HEK293 (cell line): ENCODE measurements around the gene CA11.

ENCODE experiments used
- CTCF ChIA-PET: fragments of 350-600 bp; formaldehyde crosslinking; extraction: SDS; loops from one replicate; lab custom pipeline; 2021; ENCODE audit warnings: antibody characterized with exemption; lab: Yijun Ruan, JAX
- POLR2A ChIA-PET: fragments of 300-600 bp; formaldehyde crosslinking; extraction: SDS; loops from one replicate; lab custom pipeline; 2020; ENCODE audit warnings: antibody characterized with exemption, inconsistent platforms; lab: Yijun Ruan, JAX
- H3K27ac ChIP-seq: fragments of 200-500 bp; sonication (Bioruptor generic); 2 replicates; pipeline ENCODE4 v1.5.1; 2014; ENCODE audit warnings: low read depth, low read length, control low read depth, inconsistent platforms; ENCODE audit errors: extremely low read depth
- H3K36me3 ChIP-seq, 2 experiments: fragments of 200-500 bp in 1 of 2; sonication (Bioruptor generic) in 1 of 2; 1 replicate in 1 of 2; 2 replicates in 1 of 2; pipeline ENCODE4 v1.5.1; 2014 to 2017; ENCODE audit warnings: inconsistent platforms in 2 of 2, low read length in 2 of 2; ENCODE audit not compliant: control insufficient read depth in 2 of 2, insufficient read depth in 1 of 2
- H3K4me1 ChIP-seq: fragments of 200-500 bp; sonication (Bioruptor generic); 2 replicates; pipeline ENCODE4 v1.5.1; 2014; ENCODE audit warnings: mild to moderate bottlenecking, low read length, inconsistent platforms; ENCODE audit not compliant: control insufficient read depth, insufficient read depth
- H3K4me3 ChIP-seq: 2 replicates; pipeline ENCODE4 v1.5.1; 2011; ENCODE audit warnings: low read depth, mild to moderate bottlenecking, control low read depth, low read length, moderate library complexity
- H3K9me3 ChIP-seq: fragments of 200-500 bp; sonication (Bioruptor generic); 2 replicates; pipeline ENCODE4 v1.5.1; 2014; ENCODE audit warnings: low read depth, low read length, inconsistent platforms; ENCODE audit not compliant: control insufficient read depth, insufficient read depth
- ATF2 ChIP-seq: fragments of 450-650 bp; formaldehyde crosslinking; IDR thresholded peaks from 2 replicates; pipeline ENCODE4 v1.5.1; 2016; ENCODE audit warnings: missing biosample characterization, missing genetic modification characterization, low read depth
- EGR2 ChIP-seq: fragments of 450-650 bp; formaldehyde crosslinking; IDR thresholded peaks from 2 replicates; pipeline ENCODE4 v1.5.1; 2016; ENCODE audit warnings: low read depth, missing biosample characterization, missing genetic modification characterization
- IKZF3 ChIP-seq: fragments of 450-650 bp; IDR thresholded peaks from 2 replicates; pipeline ENCODE4 v1.5.0; 2018; ENCODE audit warnings: missing biosample characterization, mild to moderate bottlenecking, missing genetic modification characterization, moderate library complexity
- KLF10 ChIP-seq: fragments of 450-650 bp; IDR thresholded peaks from 2 replicates; pipeline ENCODE4 v1.5.1; 2018; ENCODE audit warnings: missing biosample characterization, mild to moderate bottlenecking, missing genetic modification characterization
- KLF7 ChIP-seq: fragments of 450-650 bp; formaldehyde crosslinking; IDR thresholded peaks from 2 replicates; pipeline ENCODE4 v1.5.1; 2016; ENCODE audit warnings: missing biosample characterization, missing genetic modification characterization, borderline replicate concordance
- PRDM10 ChIP-seq: fragments of 450-650 bp; formaldehyde crosslinking; IDR thresholded peaks from 2 replicates; pipeline ENCODE4 v1.5.1; 2016; ENCODE audit warnings: missing biosample characterization, missing genetic modification characterization
- PRDM6 ChIP-seq: fragments of 450-650 bp; formaldehyde crosslinking; IDR thresholded peaks from 2 replicates; pipeline ENCODE4 v1.5.1; 2017; ENCODE audit warnings: missing biosample characterization, missing genetic modification characterization
- SETDB1 ChIP-seq: IDR thresholded peaks from one replicate; pipeline ENCODE4 v1.6.1; 2017; ENCODE audit warnings: mild to moderate bottlenecking, low read length, moderate library complexity, mixed read lengths; ENCODE audit not compliant: insufficient read length
- SP7 ChIP-seq: fragments of 450-650 bp; formaldehyde crosslinking; IDR thresholded peaks from 2 replicates; pipeline ENCODE4 v1.5.1; 2016; ENCODE audit warnings: missing biosample characterization, missing genetic modification characterization
- YY2 ChIP-seq: fragments of 450-650 bp; formaldehyde crosslinking; IDR thresholded peaks from 2 replicates; pipeline ENCODE4 v1.5.1; 2016; ENCODE audit warnings: missing biosample characterization, missing genetic modification characterization
- ZBTB8A ChIP-seq: fragments of 450-650 bp; formaldehyde crosslinking; IDR thresholded peaks from 2 replicates; pipeline ENCODE4 v1.5.1; 2016; ENCODE audit warnings: missing biosample characterization, missing genetic modification characterization
- ZNF112 ChIP-seq: fragments of 450-650 bp; formaldehyde crosslinking; IDR thresholded peaks from 2 replicates; pipeline ENCODE4 v1.5.0; 2017; ENCODE audit warnings: missing biosample characterization, missing genetic modification characterization
- ZNF121 ChIP-seq: fragments of 450-650 bp; formaldehyde crosslinking; IDR thresholded peaks from 2 replicates; pipeline ENCODE4 v1.5.1; 2016; ENCODE audit warnings: missing biosample characterization, missing genetic modification characterization
- ZNF362 ChIP-seq: fragments of 450-650 bp; formaldehyde crosslinking; IDR thresholded peaks from 2 replicates; pipeline ENCODE4 v1.5.1; 2016; ENCODE audit warnings: missing biosample characterization, missing genetic modification characterization
- ZNF366 ChIP-seq: fragments of 450-650 bp; formaldehyde crosslinking; conservative IDR thresholded peaks from 2 replicates; pipeline ENCODE4 v1.5.1; 2016; ENCODE audit warnings: missing biosample characterization, missing genetic modification characterization
- ZNF394 ChIP-seq: fragments of 450-650 bp; formaldehyde crosslinking; IDR thresholded peaks from 2 replicates; pipeline ENCODE4 v1.5.1; 2016; ENCODE audit warnings: missing biosample characterization, missing genetic modification characterization, mild to moderate bottlenecking, moderate library complexity, borderline replicate concordance
- ZNF530 ChIP-seq: fragments of 450-650 bp; formaldehyde crosslinking; IDR thresholded peaks from 2 replicates; pipeline ENCODE4 v1.5.1; 2016; ENCODE audit warnings: low read depth, missing biosample characterization, missing genetic modification characterization
- ZNF677 ChIP-seq: fragments of 450-650 bp; IDR thresholded peaks from 2 replicates; pipeline ENCODE4 v1.5.0; 2018; ENCODE audit warnings: missing biosample characterization, mild to moderate bottlenecking, missing genetic modification characterization, moderate library complexity
- ZNF701 ChIP-seq: fragments of 450-650 bp; formaldehyde crosslinking; IDR thresholded peaks from 2 replicates; pipeline ENCODE4 v1.5.1; 2016; ENCODE audit warnings: missing biosample characterization, missing genetic modification characterization

CA11 gene

GRCh38 chr19:48660852-48661710, 15.1 kb upstream of the CA11 start (continued):
- TF ChIP-seq ZNF394 (tag by site-specific recombination) (no peak), SETDB1 (peak; percentile 60), PRDM6 (tag by site-specific recombination) (no peak), ZNF701 (no peak), KLF10 (tag by site-specific recombination) (no peak), ZNF366 (no peak), IKZF3 (tag by site-specific recombination) (peak; percentile 54), ZBTB8A (tag by site-specific recombination) (no peak), SP7 (tag by site-specific recombination) (0 out of 2 replicates have a peak, but pooled peaks have one; percentile 11), PRDM10 (peak; percentile 42), ZNF112 (tag by site-specific recombination) (no peak), KLF7 (tag by site-specific recombination) (no peak)

GRCh38 chr19:48659768-48660167, 13.8 kb upstream of the CA11 start:
- CTCF ChIA-PET: interaction anchor here (0.6 to 0.9 kb wide), 2 partner anchors 15 to 67 kb away, joined by 3 to 4 read pairs; no protein-coding TSS in a partner anchor
- no peak overlapping the region for H3K27ac ChIP-seq
- POLR2A ChIA-PET: interaction anchor here (0.6 kb wide), 1 partner anchor 107 kb away, joined by 3 read pairs; no protein-coding TSS in a partner anchor

DNA sequence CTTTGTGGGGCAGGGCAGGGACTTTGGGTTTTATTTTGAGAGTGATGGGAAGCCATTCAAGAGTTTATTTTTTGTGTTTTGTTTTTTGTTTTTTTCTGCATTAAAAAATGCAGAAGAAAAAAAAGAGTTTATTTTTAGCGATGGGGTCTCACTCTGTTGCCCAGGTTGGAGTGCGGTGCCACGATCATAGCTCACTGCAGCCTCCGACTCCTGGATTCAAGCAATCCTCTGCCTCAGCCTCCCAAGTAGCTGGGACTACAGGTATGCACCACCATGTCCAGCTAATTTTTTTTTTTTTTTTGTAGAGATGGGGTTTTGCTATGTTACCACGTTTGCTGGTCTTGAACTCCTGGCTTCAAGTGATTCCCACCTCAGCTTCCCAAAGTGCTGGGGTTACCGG, 12.5 kb upstream of the CA11 start:
- Histone ChIP-seq H3K27ac (no peak overlapping the region), H3K4me1 (peaks cover 9% of the 10 kb centered on the region), H3K4me3 (no peak overlapping the region), H3K36me3 (no peaks in the 10 kb centered on the region; a peak in 1 of 3 replicates), H3K9me3 (no peaks in the 10 kb centered on the region)
- ChIA-PET POLR2A (no interaction called here), CTCF (interaction anchor here (0.7 to 4.1 kb wide), 3 partner anchors 13 to 312 kb away, joined by 3 to 20 read pairs (median 3); partner anchors contain the start of gene CA11)
- TF ChIP-seq ZNF121: peak; percentile 58; the same call in 1 of the 2 replicates
- TF ChIP-seq ZNF362 (tag by site-specific recombination): peak; percentile 73
- no peak for TF ChIP-seq ZNF677
- TF ChIP-seq EGR2: no peak
- no peak for TF ChIP-seq YY2 (tag by site-specific recombination)
- no peak for TF ChIP-seq ZNF530 (tag by site-specific recombination)

More at GRCh38 chr19:48659768-48660167, 13.8 kb upstream of the CA11 start:
- Histone ChIP-seq H3K9me3 (no peaks in the 10 kb centered on the region), H3K4me1 (peaks cover 5% of the 10 kb centered on the region), H3K4me3 (no peak overlapping the region), H3K36me3 (no peaks in the 10 kb centered on the region)
- peak; percentile 74 for TF ChIP-seq ATF2 (tag by site-specific recombination)
- TF ChIP-seq ZNF530 (tag by site-specific recombination): no peak
